K562 (cell line): Measurements from ENCODE around the gene BRICD5. TPM values are rescaled to one million over a fixed set of nuclear protein-coding genes. Genes with fewer than 3 reads are reported as not detected.

Experiments
- ATAC-seq: fragments of 200-7000 bp; cut with Tn5 transposase; 3 replicates; pipeline ENCODE4 v1.9.1; 2020; ENCODE audit warnings: moderate library complexity
- BruUV-seq: library from RNA; stranded (reverse); fragments of 400-500 nt; replicated peaks from 2 replicates; lab custom pipeline; 2021; lab: Mats Ljungman, UMichigan
- CTCF ChIA-PET: fragments of 300-600 bp; formaldehyde crosslinking; extraction: SDS; loops from one replicate; lab custom pipeline; 2021; ENCODE audit warnings: low intra/inter-chr PET ratio; lab: Yijun Ruan, JAX
- POLR2A ChIA-PET: fragments of 300-600, 350-650 bp; sonication (Branson Sonifier 250); formaldehyde crosslinking; extraction: SDS; loops from one replicate; lab custom pipeline; 2021; ENCODE audit warnings: antibody characterized with exemption, inconsistent platforms; lab: Yijun Ruan, JAX
- DNase-seq, 4 experiments: peaks; one replicate each; pipeline versions ENCODE4 v3.0.0 to v3.0.0-alpha.2; 2011 to 2018; ENCODE audit warnings: low spot score in 3 of 4, mixed read lengths in 3 of 4; ENCODE audit errors: extremely low read depth in 1 of 4
- FAIRE-seq: peaks from 2 replicates; lab custom pipeline; 2011; peaks lifted over from hg19 to GRCh38; lab: Jason Lieb, UNC
- H2AFZ ChIP-seq: 2 replicates; pipeline ENCODE4 v1.6.0; 2011; ENCODE audit warnings: low read depth, low read length, control low read depth, inconsistent platforms
- H3K27ac ChIP-seq: fragments of 200-600 bp; 3 replicates; pipeline ENCODE4 v1.8.0; 2011; ENCODE audit warnings: low read depth, mild to moderate bottlenecking, control low read depth, inconsistent platforms, low read length, moderate library complexity, mixed read lengths; ENCODE audit errors: extremely low read depth
- H3K27me3 ChIP-seq, 2 experiments: fragments of 300-600 bp in 1 of 2; 2 replicates in 1 of 2; 3 replicates in 1 of 2; pipeline versions ENCODE4 v1.6.0 to v1.8.0; 2011; ENCODE audit warnings: inconsistent platforms in 2 of 2, low read length in 2 of 2, mild to moderate bottlenecking in 1 of 2, mixed read lengths in 1 of 2, moderate library complexity in 1 of 2; ENCODE audit not compliant: control insufficient read depth in 2 of 2, insufficient read depth in 2 of 2
- H3K36me3 ChIP-seq: fragments of 300-600 bp; 3 replicates; pipeline ENCODE4 v1.8.0; 2011; ENCODE audit warnings: mild to moderate bottlenecking, low read length, inconsistent platforms; ENCODE audit not compliant: control insufficient read depth, insufficient read depth
- H3K4me1 ChIP-seq, 2 experiments: fragments of 200-600 bp in 1 of 2; replicated peaks in 1 of 2; 2 replicates in 1 of 2; 3 replicates in 1 of 2; pipeline versions ENCODE4 v1.5.1 to v1.8.0; 2011; ENCODE audit warnings: inconsistent platforms in 2 of 2, low read length in 2 of 2, mild to moderate bottlenecking in 1 of 2, mixed read lengths in 1 of 2, moderate library complexity in 1 of 2; ENCODE audit not compliant: control insufficient read depth in 2 of 2, insufficient read depth in 2 of 2
- H3K4me2 ChIP-seq: 2 replicates; pipeline ENCODE4 v1.6.1; 2011; ENCODE audit warnings: low read length, control low read depth, inconsistent platforms, mixed read lengths; ENCODE audit not compliant: insufficient read depth
- H3K4me3 ChIP-seq: fragments of 200-600 bp; sonication (generic), shearing (Covaris generic); 2 replicates; pipeline ENCODE4 v1.5.1; 2016; ENCODE audit warnings: control low read depth, inconsistent platforms
- H3K79me2 ChIP-seq: fragments of 200-600 bp; 3 replicates; pipeline ENCODE4 v1.8.0; 2011; ENCODE audit warnings: low read length, inconsistent platforms; ENCODE audit not compliant: control insufficient read depth, insufficient read depth
- H3K9ac ChIP-seq, 2 experiments: 2 replicates each; pipeline versions ENCODE4 v1.6.0 to v1.6.1; 2011; ENCODE audit warnings: low read depth in 2 of 2, low read length in 2 of 2, control low read depth in 1 of 2, inconsistent platforms in 1 of 2, mild to moderate bottlenecking in 1 of 2, mixed read lengths in 1 of 2; ENCODE audit not compliant: insufficient read depth in 1 of 2
- H3K9me1 ChIP-seq: one replicate; pipeline ENCODE4 v1.6.0; 2011; ENCODE audit warnings: inconsistent platforms, mild to moderate bottlenecking, low read length, moderate library complexity; ENCODE audit not compliant: control insufficient read depth, insufficient read depth
- H3K9me3 ChIP-seq: replicated peaks from 2 replicates; pipeline ENCODE4 v1.5.1; 2011; ENCODE audit warnings: low read depth, low read length, inconsistent platforms; ENCODE audit not compliant: control insufficient read depth, insufficient read depth
- H4K20me1 ChIP-seq: replicated peaks from 2 replicates; pipeline ENCODE4 v1.6.1; 2011; ENCODE audit warnings: low read length, inconsistent platforms, mixed read lengths; ENCODE audit not compliant: control insufficient read depth, insufficient read depth
- ATF7 ChIP-seq: fragments of 450-650 bp; IDR thresholded peaks from 2 replicates; pipeline ENCODE4 v1.7.1; 2014; ENCODE audit warnings: mild to moderate bottlenecking, moderate library complexity
- DDX20 ChIP-seq: fragments of 450-650 bp; IDR thresholded peaks from 2 replicates; pipeline ENCODE4 v1.6.1; 2016; ENCODE audit warnings: missing genetic modification characterization, low read depth, mild to moderate bottlenecking, missing compliant biosample characterization, moderate library complexity
- ESRRB ChIP-seq: fragments of 250-450 bp; sonication (Bioruptor Pico); IDR thresholded peaks from 2 replicates; pipeline ENCODE4 v1.5.0; 2020; ENCODE audit warnings: mild to moderate bottlenecking, moderate library complexity, borderline replicate concordance
- FUS ChIP-seq: fragments of 200-400 bp; formaldehyde crosslinking; optimal IDR thresholded peaks from 2 replicates; pipeline ENCODE3; 2017; ENCODE audit warnings: low read depth, low read length
- L3MBTL2 ChIP-seq: fragments of 450-650 bp; IDR thresholded peaks from 2 replicates; pipeline ENCODE4 v1.6.1; 2016; ENCODE audit warnings: mild to moderate bottlenecking, moderate library complexity
- MAFF ChIP-seq: IDR thresholded peaks from 2 replicates; pipeline ENCODE4 v1.6.1; 2012; ENCODE audit warnings: low read length, improper control_type of control experiment
- NEUROD1 ChIP-seq: fragments of 150-350 bp; IDR thresholded peaks from 2 replicates; pipeline ENCODE4 v1.6.1; 2014; ENCODE audit warnings: borderline replicate concordance, low read length, low read depth; ENCODE audit not compliant: partially characterized antibody
- NFIX ChIP-seq: fragments of 250-450 bp; sonication (Bioruptor Pico); IDR thresholded peaks from 2 replicates; pipeline ENCODE4 v1.4.0; 2020; ENCODE audit warnings: low read depth, mild to moderate bottlenecking, moderate library complexity
- RBFOX2 ChIP-seq: fragments of 200-400 bp; formaldehyde crosslinking; IDR thresholded peaks from 2 replicates; pipeline ENCODE4 v1.6.1; 2017; ENCODE audit warnings: low read depth, mild to moderate bottlenecking, low read length, moderate library complexity
- RBM14 ChIP-seq: fragments of 200-400 bp; formaldehyde crosslinking; IDR thresholded peaks from 2 replicates; pipeline ENCODE4 v1.6.1; 2018; ENCODE audit warnings: low read depth, mild to moderate bottlenecking, low read length, moderate library complexity, borderline replicate concordance; ENCODE audit not compliant: insufficient read depth
- SMAD2 ChIP-seq: fragments of 150-350 bp; IDR thresholded peaks from 2 replicates; pipeline ENCODE4 v1.6.1; 2014; ENCODE audit warnings: low read depth, mild to moderate bottlenecking, low read length
- TEAD1 ChIP-seq, 2 experiments: fragments of 450-650 bp in 1 of 2; sonication (generic) in 1 of 2; formaldehyde crosslinking; IDR thresholded peaks; 2 replicates each; pipeline versions ENCODE4 v1.4.0 to v1.8.0; 2020 to 2022; ENCODE audit warnings: mild to moderate bottlenecking in 2 of 2, missing genetic modification reagents in 1 of 2
- ZNF507 ChIP-seq: conservative IDR thresholded peaks from 2 replicates; pipeline ENCODE4 v1.6.1; 2017; ENCODE audit warnings: missing genetic modification characterization, missing compliant biosample characterization
- WGBS: fragments of 100-300 bp; shearing (Covaris generic); methylation state at CpG from one replicate; pipeline ENCODE4 v1.1.6; 2016; ENCODE audit warnings: low coverage, mixed read lengths; ENCODE audit not compliant: insufficient coverage; ENCODE audit errors: missing lambda C conversion rate; 5-methylcytosine and 5-hydroxymethylcytosine counted together
- in situ Hi-C: fragments of 300-500 bp; cut with MboI; formaldehyde crosslinking; loops from 4 replicates; pipeline ENCODE4 v1.15.0; 2018; ENCODE audit warnings: inconsistent platforms, mixed read lengths
- intact Hi-C: fragments of 100-400 bp; cut with micrococcal nuclease; formaldehyde crosslinking; loops from 2 replicates; pipeline ENCODE4 v1.14.2; 2022
- polyA plus RNA-seq, 8 experiments: library from polyadenylated mRNA; depleted of rRNA in 4 of 8; stranded (reverse) in 5 of 8; unstranded in 3 of 8; fragments of >200 nt; fragmentation: Nextera tagmentation in 2 of 8; fragmentation: Illumina TruSeq in 1 of 8; extraction: Ambion mirVana in 2 of 8; extraction: Trizol in 1 of 8; gene quantifications; 2 replicates each; pipeline versions ENCODE4 v1.2.1 to v1.2.3, GENCODE V29; 2011 to 2014; ENCODE audit warnings: inconsistent platforms in 1 of 8, missing spikeins in 1 of 8
- total RNA-seq, 7 experiments: library from RNA; depleted of rRNA in 6 of 7; stranded (reverse); fragments of >200 nt in 6 of 7; fragmentation: Illumina TruSeq in 2 of 7; extraction: Trizol in 2 of 7; gene quantifications; 2 replicates each; pipeline versions ENCODE4 v1.2.1 to v1.2.3, GENCODE V29; 2011 to 2021; ENCODE audit warnings: low replicate concordance in 1 of 7
- TF ChIP-seq, protein P1 (sequence below): fragments of 450-650 bp; IDR thresholded peaks from one replicate; pipeline ENCODE4 v1.6.1; 2018; ENCODE audit warnings: mild to moderate bottlenecking, moderate library complexity; ENCODE audit not compliant: partially characterized antibody
- TF ChIP-seq, protein P2 (sequence below), 2 experiments: IDR thresholded peaks; 2 replicates each; pipeline ENCODE4 v1.6.1; 2011; ENCODE audit warnings: borderline replicate concordance in 1 of 2, control low read depth in 1 of 2, low read depth in 1 of 2, low read length in 1 of 2, mild to moderate bottlenecking in 1 of 2, mixed read lengths in 1 of 2, moderate library complexity in 1 of 2; ENCODE audit not compliant: insufficient read depth in 1 of 2, insufficient read length in 1 of 2, poor library complexity in 1 of 2, severe bottlenecking in 1 of 2; ENCODE audit errors: extremely low read depth in 1 of 2
- TF ChIP-seq, protein P3 (sequence below): fragments of 250-450 bp; sonication (Bioruptor Pico); IDR thresholded peaks from 2 replicates; pipeline ENCODE4 v1.8.0; 2022; ENCODE audit warnings: inconsistent platforms, mild to moderate bottlenecking, moderate library complexity, borderline replicate concordance
- TF ChIP-seq, protein P4 (sequence below): sonication (generic); formaldehyde crosslinking; IDR thresholded peaks from 2 replicates; pipeline ENCODE4 v1.8.1; 2023; ENCODE audit warnings: mild to moderate bottlenecking, missing genetic modification reagents

The BRICD5 gene
- total and polyA plus RNA-seq, 9 of the 15 experiments (the other 6 are each of a cell fraction or from before 2014, with no cell fraction given), result 0.24 to 15.1 (median 2.4) TPM; not detected in 1

DNA sequence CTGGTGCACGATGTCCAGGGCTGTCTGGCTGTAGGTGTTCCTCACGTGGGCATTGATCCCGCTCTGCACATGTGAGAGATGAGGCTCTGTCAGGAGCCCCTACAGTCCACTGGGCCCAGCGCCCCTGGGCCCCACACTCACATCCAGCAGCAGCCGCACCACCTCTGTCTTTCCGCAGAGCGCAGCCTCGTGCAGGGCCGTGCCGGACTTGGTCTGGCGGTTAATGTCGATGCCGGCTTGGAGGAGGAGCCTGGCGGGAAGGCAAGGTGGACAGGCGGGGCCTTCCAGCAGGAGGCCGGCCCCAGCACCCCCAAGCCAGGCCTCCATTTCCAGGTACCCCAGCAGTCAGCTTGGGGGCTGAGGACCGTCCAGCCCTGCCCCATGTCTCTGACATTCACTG is 23.5 kb downstream of the BRICD5 start:
- in situ Hi-C loops, result no loop called here
- Histone ChIP-seq H3K79me2 (no peaks in the 10 kb centered on the region), H3K36me3 (no peaks in the 10 kb centered on the region), H2AFZ (peak overlapping the region; percentile 68), H4K20me1 (0 out of 2 replicates have a peak, but pooled peaks cover under 1% of the 10 kb centered on the region), H3K4me2 (0 out of 2 replicates have a peak overlapping the region, but pooled peaks have one; percentile 8), H3K4me3 (no peak overlapping the region; the same call in 1 of the 2 replicates), H3K9me3 (no peaks in the 10 kb centered on the region), H3K9me1 (no peaks in the 10 kb centered on the region), H3K27ac (no peak overlapping the region), H3K4me1 (peaks cover 0 to 80% of the 10 kb centered on the region in 2 experiments; a peak in 2 of 5 replicates), H3K9ac (peak overlapping the region in 1 of 2 experiments; percentile 89; a peak in 3 of 4 replicates), H3K27me3 (no peaks in the 10 kb centered on the region)
- ATAC-seq (peak; percentile 77), DNase-seq (peak; percentile 36 to 42 (median 38)), FAIRE-seq (peak; percentile 35)
- ChIA-PET POLR2A (no interaction called here), CTCF (no interaction called here)
- intact Hi-C loops, result no loop called here
- no TSS peak for BruUV-seq
- WGBS, result 28% methylated on average over 17 of the region's 17 CpGs
- TF ChIP-seq NEUROD1 (no peak), RBM14 (no peak), ATF7 (no peak), RBFOX2 (peak; percentile 46), ZNF507 (no peak), TEAD1 (CRISPR knock-in tag; IDR thresholded peaks at IDR 0.05) (no peak), MAFF (no peak), SMAD2 (no peak), ESRRB (CRISPR knock-in tag) (no peak), FUS (no peak), NFIX (CRISPR knock-in tag) (no peak), L3MBTL2 (peak; percentile 75; the same call in 1 of the 2 replicates), DDX20 (tag) (no peak)
- TF ChIP-seq, protein P1, sequence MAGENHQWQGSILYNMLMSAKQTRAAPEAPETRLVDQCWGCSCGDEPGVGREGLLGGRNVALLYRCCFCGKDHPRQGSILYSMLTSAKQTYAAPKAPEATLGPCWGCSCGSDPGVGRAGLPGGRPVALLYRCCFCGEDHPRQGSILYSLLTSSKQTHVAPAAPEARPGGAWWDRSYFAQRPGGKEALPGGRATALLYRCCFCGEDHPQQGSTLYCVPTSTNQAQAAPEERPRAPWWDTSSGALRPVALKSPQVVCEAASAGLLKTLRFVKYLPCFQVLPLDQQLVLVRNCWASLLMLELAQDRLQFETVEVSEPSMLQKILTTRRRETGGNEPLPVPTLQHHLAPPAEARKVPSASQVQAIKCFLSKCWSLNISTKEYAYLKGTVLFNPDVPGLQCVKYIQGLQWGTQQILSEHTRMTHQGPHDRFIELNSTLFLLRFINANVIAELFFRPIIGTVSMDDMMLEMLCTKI, result no peak
- TF ChIP-seq, protein P2, sequence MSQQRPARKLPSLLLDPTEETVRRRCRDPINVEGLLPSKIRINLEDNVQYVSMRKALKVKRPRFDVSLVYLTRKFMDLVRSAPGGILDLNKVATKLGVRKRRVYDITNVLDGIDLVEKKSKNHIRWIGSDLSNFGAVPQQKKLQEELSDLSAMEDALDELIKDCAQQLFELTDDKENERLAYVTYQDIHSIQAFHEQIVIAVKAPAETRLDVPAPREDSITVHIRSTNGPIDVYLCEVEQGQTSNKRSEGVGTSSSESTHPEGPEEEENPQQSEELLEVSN (IDR thresholded peaks at IDR 0.05; ENCODE audit: borderline replicate concordance in 1 of 2, extremely low read depth in 1 of 2, insufficient read depth in 1 of 2, insufficient read length in 1 of 2, low read depth in 1 of 2, low read length in 1 of 2, poor library complexity in 1 of 2, severe bottlenecking in 1 of 2), result peak; percentile 48 to 82
- TF ChIP-seq, protein P3, sequence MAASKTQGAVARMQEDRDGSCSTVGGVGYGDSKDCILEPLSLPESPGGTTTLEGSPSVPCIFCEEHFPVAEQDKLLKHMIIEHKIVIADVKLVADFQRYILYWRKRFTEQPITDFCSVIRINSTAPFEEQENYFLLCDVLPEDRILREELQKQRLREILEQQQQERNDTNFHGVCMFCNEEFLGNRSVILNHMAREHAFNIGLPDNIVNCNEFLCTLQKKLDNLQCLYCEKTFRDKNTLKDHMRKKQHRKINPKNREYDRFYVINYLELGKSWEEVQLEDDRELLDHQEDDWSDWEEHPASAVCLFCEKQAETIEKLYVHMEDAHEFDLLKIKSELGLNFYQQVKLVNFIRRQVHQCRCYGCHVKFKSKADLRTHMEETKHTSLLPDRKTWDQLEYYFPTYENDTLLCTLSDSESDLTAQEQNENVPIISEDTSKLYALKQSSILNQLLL (CRISPR knock-in tag), result no peak
- TF ChIP-seq, protein P4, sequence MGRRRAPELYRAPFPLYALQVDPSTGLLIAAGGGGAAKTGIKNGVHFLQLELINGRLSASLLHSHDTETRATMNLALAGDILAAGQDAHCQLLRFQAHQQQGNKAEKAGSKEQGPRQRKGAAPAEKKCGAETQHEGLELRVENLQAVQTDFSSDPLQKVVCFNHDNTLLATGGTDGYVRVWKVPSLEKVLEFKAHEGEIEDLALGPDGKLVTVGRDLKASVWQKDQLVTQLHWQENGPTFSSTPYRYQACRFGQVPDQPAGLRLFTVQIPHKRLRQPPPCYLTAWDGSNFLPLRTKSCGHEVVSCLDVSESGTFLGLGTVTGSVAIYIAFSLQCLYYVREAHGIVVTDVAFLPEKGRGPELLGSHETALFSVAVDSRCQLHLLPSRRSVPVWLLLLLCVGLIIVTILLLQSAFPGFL (CRISPR knock-in tag), result no peak
